NCI-H69 (cell line): ENCODE data around the gene TRAF1.

Source experiments
- DNase-seq: peaks from one replicate; lab custom pipeline; 2025; lab: John Stamatoyannopoulos, UW

The TRAF1 gene

GRCh38 chr9:120941046-120941770 is 14.6 kb upstream of the TRAF1 start:
- no peak for DNase-seq

DNA sequence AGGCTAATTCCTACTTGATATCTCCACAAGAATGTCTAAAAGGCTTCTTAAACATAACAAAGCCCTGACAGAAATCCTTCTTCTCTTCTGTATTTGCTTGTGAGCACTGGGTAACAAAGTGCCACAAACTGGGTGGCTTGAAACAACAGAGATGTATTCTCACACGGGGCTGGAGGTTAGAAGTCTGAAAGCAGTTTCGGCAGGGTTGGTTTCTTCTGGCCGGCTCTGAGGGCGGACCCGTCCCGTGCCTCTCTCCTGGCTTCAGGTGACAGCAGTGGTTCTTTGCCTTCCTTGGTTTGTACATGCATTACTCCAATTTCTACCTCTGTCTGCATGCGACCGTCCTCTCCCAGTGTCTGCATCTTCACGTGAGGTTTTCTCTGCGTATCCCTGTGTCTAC is 14.0 kb upstream of the TRAF1 start:
- DNase-seq, result no peak

GRCh38 chr9:120938851-120939250 is 12.3 kb upstream of the TRAF1 start:
- no peak for DNase-seq

- no peak for DNase-seq
Measured at GRCh38 chr9:120937596-120937995, 11.0 kb upstream of the TRAF1 start.

DNA sequence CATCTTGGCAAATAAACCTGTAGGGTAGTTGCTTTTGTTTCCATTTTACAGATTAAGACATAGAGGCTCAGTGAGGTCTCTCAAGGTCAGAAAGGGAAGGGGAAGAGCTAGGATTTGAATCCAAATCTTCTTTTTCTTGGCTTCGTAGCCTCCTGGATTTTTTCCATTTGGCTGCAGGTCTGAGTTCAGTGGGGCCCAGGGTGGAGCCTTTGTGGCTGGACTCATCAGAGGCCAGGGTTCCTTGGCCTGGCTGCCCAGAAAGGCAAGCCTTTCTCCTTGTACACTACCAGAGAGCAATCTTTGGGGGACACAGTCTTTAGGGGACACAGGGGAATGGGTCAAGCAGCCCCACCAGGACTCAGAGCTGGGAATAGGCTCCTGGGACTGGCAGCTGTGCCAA is 10.5 kb upstream of the TRAF1 start:
- no peak for DNase-seq

DNA sequence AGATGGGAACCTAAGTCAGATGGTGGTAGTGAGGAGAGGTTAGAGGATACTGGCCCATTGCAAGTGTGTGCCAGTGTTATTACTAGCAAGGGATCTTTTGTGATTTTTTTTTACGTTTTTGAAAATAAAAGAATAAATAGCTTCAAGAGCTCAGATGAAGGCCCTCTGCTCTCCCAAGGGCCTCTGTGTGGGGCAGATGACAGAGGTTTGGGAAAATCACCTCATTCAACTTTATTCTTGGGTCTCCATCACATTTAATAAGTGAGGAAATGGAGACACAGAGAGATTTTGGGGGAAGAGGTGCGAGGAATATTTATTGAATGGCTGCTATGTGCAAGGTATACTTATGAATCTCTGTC is 10.1 kb upstream of the TRAF1 start:
- no peak for DNase-seq

- peak; percentile 92 for DNase-seq
Measured at GRCh38 chr9:120936011-120936763, 9.6 kb upstream of the TRAF1 start.

DNA sequence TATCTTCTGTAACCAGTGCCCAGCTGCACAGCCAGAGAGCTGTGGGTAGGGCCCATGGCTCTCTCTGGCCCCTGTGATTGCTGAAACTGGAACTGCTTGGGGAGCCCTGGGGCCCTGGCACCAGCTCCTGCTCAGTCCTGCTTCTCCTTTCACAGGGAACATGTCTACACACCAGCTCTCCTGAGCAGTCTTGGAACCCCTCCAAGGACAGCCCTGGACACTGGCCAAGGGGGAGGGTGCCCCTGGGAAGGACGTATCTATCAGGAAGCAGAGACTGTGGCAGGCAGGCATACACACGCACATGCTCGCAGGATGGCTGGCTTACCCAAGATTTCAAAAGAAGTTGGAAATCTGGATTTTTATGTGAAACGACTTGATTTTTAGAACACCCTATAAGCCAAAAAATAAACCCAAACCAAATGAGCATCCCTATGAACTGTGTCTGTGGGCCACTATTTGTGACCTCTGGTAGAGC is 8.8 kb upstream of the TRAF1 start:
- peak; percentile 98 for DNase-seq

GRCh38 chr9:120934281-120934680 is 7.7 kb upstream of the TRAF1 start:
- DNase-seq, result no peak

- no peak for DNase-seq
Measured at GRCh38 chr9:120933310-120934055, 6.9 kb upstream of the TRAF1 start.

GRCh38 chr9:120932086-120932823 is 5.7 kb upstream of the TRAF1 start:
- no peak for DNase-seq

- DNase-seq, result peak; percentile 21
Measured at GRCh38 chr9:120931231-120932085, 4.9 kb upstream of the TRAF1 start.

GRCh38 chr9:120929229-120929791 is 2.7 kb upstream of the TRAF1 start:
- DNase-seq, result no peak

DNA sequence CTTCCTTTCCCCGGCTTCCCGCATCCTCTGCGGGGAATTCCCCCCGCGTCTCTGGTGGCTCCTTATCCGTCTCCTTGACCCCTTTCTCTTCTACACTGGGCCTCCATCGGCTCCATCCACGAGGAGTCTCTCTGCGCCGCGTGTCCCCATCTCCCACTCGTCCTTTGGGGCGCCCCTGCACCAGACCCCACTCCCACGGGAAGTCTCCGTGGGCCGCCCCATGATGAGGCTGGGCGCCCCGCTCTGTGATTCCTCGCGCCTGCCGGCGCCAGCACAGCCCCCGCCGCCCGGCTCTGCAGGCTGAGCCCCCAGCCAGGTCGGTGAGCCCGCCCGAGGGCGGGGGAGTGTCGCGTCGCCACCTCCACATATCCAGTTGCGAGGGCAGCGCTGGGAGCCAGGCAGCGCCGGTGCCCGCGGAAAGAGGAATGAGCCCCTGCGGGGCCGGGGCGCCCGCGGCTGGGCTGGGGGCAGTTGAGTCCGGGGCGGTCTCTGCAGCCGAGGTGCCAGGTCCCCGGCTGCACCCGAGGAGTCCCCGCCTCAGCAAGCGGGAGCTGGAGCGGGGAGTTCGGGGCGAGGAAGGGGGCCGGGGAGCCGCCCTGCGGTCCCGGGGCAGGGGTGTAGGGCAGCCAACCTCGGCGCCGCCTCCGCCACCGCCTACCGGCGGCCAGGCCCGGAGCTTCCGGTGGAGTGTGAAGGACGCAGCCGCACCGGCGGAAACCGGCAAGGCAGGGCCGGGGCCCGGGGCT is 2.1 kb upstream of the TRAF1 start:
- DNase-seq, result peak; percentile 82

DNA sequence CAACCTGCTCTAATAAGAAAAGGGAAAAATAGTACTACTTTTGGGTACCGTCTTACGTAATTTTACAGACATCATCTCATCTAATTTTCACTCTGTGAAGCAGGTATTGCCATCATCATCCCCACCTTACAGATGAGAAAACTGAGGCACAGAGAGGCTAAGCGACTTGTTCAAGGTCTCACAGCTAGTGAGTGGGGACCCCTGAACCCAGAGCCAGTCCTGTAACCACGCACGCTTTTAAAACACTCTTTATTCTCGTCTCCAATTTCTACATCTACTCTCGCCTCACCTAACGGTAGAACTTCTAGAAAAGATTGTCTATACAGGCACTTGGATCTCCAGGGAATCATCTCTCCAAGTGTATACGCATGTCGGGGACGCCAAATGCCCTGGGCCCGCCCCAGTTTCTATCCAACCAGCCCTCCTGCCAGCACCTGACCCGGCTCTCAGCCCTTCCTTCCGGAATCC is 1.5 kb upstream of the TRAF1 start:
- no peak for DNase-seq

GRCh38 chr9:120927269-120928014 is 846 bp upstream of the TRAF1 start:
- no peak for DNase-seq

DNA sequence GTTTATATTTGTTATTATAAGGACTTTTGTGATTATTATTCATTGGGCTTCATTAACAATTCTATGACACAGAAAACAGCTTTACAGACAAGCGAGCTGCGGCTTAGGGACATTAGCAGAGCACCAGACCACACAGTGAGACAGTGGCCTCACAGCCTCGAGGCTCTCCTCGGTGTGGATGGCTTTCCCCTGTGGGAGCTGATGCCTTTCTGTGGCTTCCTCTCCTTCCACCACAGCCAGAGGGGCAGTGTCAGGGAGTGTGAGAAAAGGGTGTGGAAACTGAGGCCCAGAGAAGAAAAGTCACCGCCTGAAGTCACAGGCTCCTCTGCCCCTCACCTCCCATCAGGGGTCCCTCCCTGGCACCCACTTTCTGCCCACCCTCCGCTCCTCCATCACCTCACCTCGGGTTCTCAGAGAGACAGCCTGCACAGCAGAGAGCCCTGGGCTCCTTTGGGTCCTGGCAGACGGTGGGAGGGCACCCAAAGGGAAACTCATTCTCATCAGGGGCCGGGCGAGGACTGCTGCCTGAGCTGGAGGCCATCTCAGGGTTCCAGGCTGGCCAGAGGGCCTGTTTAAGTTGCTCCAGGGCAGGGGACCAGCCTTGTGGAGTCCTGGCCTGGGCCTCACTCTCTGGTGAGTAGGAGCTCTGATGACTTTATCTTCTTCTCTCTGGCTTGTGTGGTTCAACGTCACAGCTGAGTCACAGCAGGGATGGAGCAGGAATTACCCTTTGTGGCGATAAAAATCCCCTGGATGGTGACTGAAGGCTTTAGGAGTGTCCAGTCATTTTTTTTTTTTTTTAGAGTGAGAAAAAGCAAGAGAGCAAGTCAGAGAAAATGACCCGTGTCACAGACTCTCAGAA is 830 bp downstream of the TRAF1 start:
- DNase-seq, result no peak
